H1 (cell line): Measurements from ENCODE around the gene SH3PXD2A. TPM values are rescaled to one million over a fixed set of nuclear protein-coding genes. Genes with fewer than 3 reads are reported as not detected.

Experiments used
- CTCF ChIA-PET: fragments of 300-600 bp; sonication (Branson Sonifier 250); formaldehyde crosslinking; loops from one replicate; lab custom pipeline; 2021; ENCODE audit not compliant: partially characterized antibody; lab: Charles Lee
- POLR2A ChIA-PET: fragments of 300-600 bp; sonication (Branson Sonifier 250); formaldehyde crosslinking; loops from one replicate; lab custom pipeline; 2021; ENCODE audit warnings: inconsistent platforms; ENCODE audit not compliant: partially characterized antibody; lab: Charles Lee
- DNase-seq, 2 experiments: peaks; one replicate each; pipeline versions ENCODE4 v3.0.0 to v3.0.0-alpha.2; 2010 to 2022; ENCODE audit warnings: low spot score in 2 of 2, low read depth in 1 of 2, mixed read lengths in 1 of 2
- FAIRE-seq: peaks from 2 replicates; lab custom pipeline; 2011; peaks lifted over from hg19 to GRCh38; lab: Jason Lieb, UNC
- H2AFZ ChIP-seq: 2 replicates; pipeline ENCODE4 v1.8.1; 2012; ENCODE audit warnings: low read length, inconsistent platforms
- H2AK5ac ChIP-seq: 2 replicates; pipeline ENCODE4 v1.6.1; 2013; ENCODE audit warnings: low read depth, low read length
- H2BK120ac ChIP-seq: replicated peaks from 2 replicates; pipeline ENCODE3; 2013; ENCODE audit warnings: low read depth, low read length, inconsistent platforms
- H2BK12ac ChIP-seq: 2 replicates; pipeline ENCODE4 v1.6.1; 2013; ENCODE audit warnings: low read depth, low read length
- H2BK15ac ChIP-seq: 2 replicates; pipeline ENCODE4 v1.6.1; 2013; ENCODE audit warnings: low read length
- H2BK20ac ChIP-seq: 2 replicates; pipeline ENCODE4 v1.6.1; 2013; ENCODE audit warnings: low read length
- H2BK5ac ChIP-seq: 2 replicates; pipeline ENCODE4 v1.6.1; 2013; ENCODE audit warnings: low read depth, low read length
- H3K14ac ChIP-seq: 2 replicates; pipeline ENCODE4 v1.6.1; 2013; ENCODE audit warnings: inconsistent platforms; ENCODE audit not compliant: insufficient read length
- H3K18ac ChIP-seq: 2 replicates; pipeline ENCODE4 v1.6.1; 2013; ENCODE audit warnings: low read length; ENCODE audit errors: extremely low read depth
- H3K23ac ChIP-seq: 2 replicates; pipeline ENCODE4 v1.6.1; 2013; ENCODE audit warnings: inconsistent platforms; ENCODE audit not compliant: insufficient read length
- H3K23me2 ChIP-seq: 2 replicates; pipeline ENCODE4 v1.6.1; 2013; ENCODE audit warnings: low read depth, low read length
- H3K27ac ChIP-seq: 2 replicates; pipeline ENCODE4 v1.6.1; 2011; ENCODE audit warnings: low read depth, low read length, inconsistent platforms
- H3K27me3 ChIP-seq, 4 experiments: replicated peaks in 1 of 4; 1 replicate in 1 of 4; 2 replicates in 3 of 4; pipeline versions ENCODE4 v1.6.1 to v1.8.1; 2011 to 2013; ENCODE audit warnings: low read length in 3 of 4, mild to moderate bottlenecking in 3 of 4, inconsistent platforms in 2 of 4, mixed read lengths in 2 of 4, moderate library complexity in 1 of 4; ENCODE audit not compliant: control insufficient read depth in 3 of 4, insufficient read depth in 3 of 4; ENCODE audit errors: extremely low read depth in 1 of 4
- H3K36me3 ChIP-seq, 4 experiments: 2 replicates each; pipeline versions ENCODE4 v1.6.1 to v1.8.1; 2011 to 2013; ENCODE audit warnings: mild to moderate bottlenecking in 4 of 4, low read length in 3 of 4, moderate library complexity in 2 of 4, control low read depth in 1 of 4, inconsistent platforms in 1 of 4; ENCODE audit not compliant: insufficient read depth in 4 of 4, control insufficient read depth in 2 of 4
- H3K4ac ChIP-seq: replicated peaks from 2 replicates; pipeline ENCODE3; 2013; ENCODE audit warnings: low read length, low read depth, mixed read lengths, inconsistent platforms; ENCODE audit not compliant: insufficient read length
- H3K4me1 ChIP-seq, 4 experiments: replicated peaks in 1 of 4; 1 replicate in 1 of 4; 2 replicates in 3 of 4; pipeline versions ENCODE4 v1.6.1 to v1.8.1; 2011 to 2013; ENCODE audit warnings: low read length in 3 of 4, inconsistent platforms in 2 of 4, mixed read lengths in 1 of 4; ENCODE audit not compliant: insufficient read depth in 4 of 4, control insufficient read depth in 3 of 4
- H3K4me2 ChIP-seq, 2 experiments: 2 replicates each; pipeline versions ENCODE4 v1.6.1 to v1.8.1; 2011 to 2013; ENCODE audit warnings: low read depth in 2 of 2, low read length in 2 of 2, control low read depth in 1 of 2, inconsistent platforms in 1 of 2, mild to moderate bottlenecking in 1 of 2; ENCODE audit not compliant: insufficient read depth in 1 of 2
- H3K4me3 ChIP-seq, 4 experiments: fragments of 200-600, 300-600 bp in 1 of 4; sonication (generic), shearing (Covaris generic), sonication (Bioruptor Twin) in 1 of 4; 2 replicates each; pipeline versions ENCODE4 v1.5.1 to v1.8.1; 2011 to 2016; ENCODE audit warnings: low read length in 4 of 4, low read depth in 3 of 4, control low read depth in 2 of 4, inconsistent platforms in 2 of 4, mild to moderate bottlenecking in 2 of 4, mixed read lengths in 1 of 4, moderate library complexity in 1 of 4; ENCODE audit not compliant: insufficient read depth in 2 of 4; ENCODE audit errors: extremely low read depth in 1 of 4
- H3K56ac ChIP-seq: replicated peaks from 2 replicates; pipeline ENCODE3; 2013; ENCODE audit warnings: low read depth, mild to moderate bottlenecking, mixed read lengths, low read length, inconsistent platforms; ENCODE audit not compliant: insufficient read length
- H3K79me1 ChIP-seq: 2 replicates; pipeline ENCODE4 v1.6.1; 2013; ENCODE audit warnings: low read depth, low read length, control low read depth
- H3K79me2 ChIP-seq, 2 experiments: 2 replicates each; pipeline versions ENCODE4 v1.6.1 to v1.8.1; 2012 to 2013; ENCODE audit warnings: low read length in 2 of 2, mild to moderate bottlenecking in 2 of 2, inconsistent platforms in 1 of 2; ENCODE audit not compliant: insufficient read depth in 2 of 2, control insufficient read depth in 1 of 2
- H3K9ac ChIP-seq, 4 experiments: replicated peaks in 1 of 4; 1 replicate in 1 of 4; 2 replicates in 3 of 4; pipeline versions ENCODE4 v1.6.1 to v1.8.1; 2011 to 2013; ENCODE audit warnings: low read depth in 3 of 4, low read length in 3 of 4, control low read depth in 2 of 4, mild to moderate bottlenecking in 2 of 4, moderate library complexity in 2 of 4, inconsistent platforms in 1 of 4; ENCODE audit errors: extremely low read depth in 1 of 4
- H3K9me3 ChIP-seq, 2 experiments: 2 replicates each; pipeline versions ENCODE4 v1.6.1 to v1.8.1; 2012 to 2013; ENCODE audit warnings: mild to moderate bottlenecking in 2 of 2, moderate library complexity in 2 of 2, control low read depth in 1 of 2, inconsistent platforms in 1 of 2, low read depth in 1 of 2, low read length in 1 of 2, mixed read lengths in 1 of 2; ENCODE audit not compliant: insufficient read depth in 2 of 2
- H4K20me1 ChIP-seq, 2 experiments: replicated peaks in 1 of 2; 2 replicates each; pipeline versions ENCODE3 to v1.8.1; 2011 to 2013; ENCODE audit warnings: inconsistent platforms in 2 of 2, low read length in 2 of 2, mild to moderate bottlenecking in 1 of 2; ENCODE audit not compliant: insufficient read depth in 2 of 2, control insufficient read depth in 1 of 2
- H4K5ac ChIP-seq: 2 replicates; pipeline ENCODE4 v1.6.1; 2013; ENCODE audit warnings: low read length, low read depth, mixed read lengths, inconsistent platforms; ENCODE audit not compliant: insufficient read length
- H4K8ac ChIP-seq: 2 replicates; pipeline ENCODE4 v1.8.0; 2013; ENCODE audit warnings: mild to moderate bottlenecking, moderate library complexity, low read length, inconsistent platforms; ENCODE audit not compliant: insufficient read depth; ENCODE audit errors: extremely low read depth
- H4K91ac ChIP-seq: replicated peaks from 2 replicates; pipeline ENCODE3; 2013; ENCODE audit warnings: low read length, mixed read lengths, inconsistent platforms; ENCODE audit not compliant: insufficient read length
- CBX5 ChIP-seq: fragments of 300-800, 300-1000 bp; sonication (generic); IDR thresholded peaks from 2 replicates; pipeline ENCODE4 v1.7.1; 2016; ENCODE audit warnings: antibody characterized with exemption, low read length, low read depth
- E2F6 ChIP-seq: IDR thresholded peaks from 2 replicates; pipeline ENCODE4 v1.6.1; 2012; ENCODE audit warnings: inconsistent platforms
- GTF2F1 ChIP-seq: IDR thresholded peaks from 2 replicates; pipeline ENCODE4 v1.6.1; 2012; ENCODE audit warnings: low read depth, low read length, improper control_type of control experiment, borderline replicate concordance
- JUND ChIP-seq: IDR thresholded peaks from 2 replicates; pipeline ENCODE4 v1.6.1; 2011; ENCODE audit warnings: mild to moderate bottlenecking, improper control_type of control experiment, low read length
- KDM4A ChIP-seq: IDR thresholded peaks from one replicate; pipeline ENCODE4 v1.7.1; 2012; ENCODE audit warnings: low read depth, mild to moderate bottlenecking, moderate library complexity, low read length, inconsistent platforms; ENCODE audit not compliant: severe bottlenecking
- SP2 ChIP-seq: IDR thresholded peaks from 2 replicates; pipeline ENCODE4 v1.6.1; 2012; ENCODE audit warnings: mild to moderate bottlenecking, low read length, inconsistent platforms
- TAF7 ChIP-seq: optimal IDR thresholded peaks from 2 replicates; pipeline ENCODE3; 2011; ENCODE audit warnings: low read depth, mild to moderate bottlenecking, inconsistent platforms, low read length, moderate library complexity, borderline replicate concordance
- TCF12 ChIP-seq: IDR thresholded peaks from 2 replicates; pipeline ENCODE4 v1.6.1; 2011; ENCODE audit warnings: low read depth, mild to moderate bottlenecking, low read length
- WGBS, 2 experiments: shearing (Covaris generic) in 1 of 2; methylation state at CpG; one replicate each; pipeline versions ENCODE4 v1.1.6 to v1.1.7; 2013 to 2015; ENCODE audit warnings: low lambda C conversion rate in 2 of 2, mixed read lengths in 2 of 2, inconsistent platforms in 1 of 2, low coverage in 1 of 2, missing lambda C conversion rate in 1 of 2; ENCODE audit not compliant: insufficient replicate concordance in 2 of 2, insufficient coverage in 1 of 2, insufficient read length in 1 of 2; ENCODE audit errors: extremely low coverage in 1 of 2, missing lambda C conversion rate in 1 of 2; 5-methylcytosine and 5-hydroxymethylcytosine counted together
- polyA plus RNA-seq, 7 experiments: library from polyadenylated mRNA; depleted of rRNA in 3 of 7; stranded (reverse) in 5 of 7; unstranded in 2 of 7; fragments of >200 nt in 5 of 7; fragments of 200-250 nt in 2 of 7; gene quantifications; 1 replicate in 5 of 7; 2 replicates in 1 of 7; 4 replicates in 1 of 7; pipeline versions ENCODE4 v1.2.1 to v1.2.3, GENCODE V29; 2011 to 2013; ENCODE audit warnings: missing spikeins in 2 of 7, mixed read lengths in 2 of 7
- total RNA-seq: library from RNA; stranded (reverse); fragmentation: NEBNext Ultra II Directional; extraction: Animal tissue kit (Norgen Biotek cat#: 25700); gene quantifications from 2 replicates; pipeline ENCODE4 v1.2.1, GENCODE V29; 2021

Gene SH3PXD2A
- total and polyA plus RNA-seq, 2 of the 8 experiments (the other 6 are each of a cell fraction or from before 2014, with no cell fraction given), result 5.4 to 16.3 TPM

GRCh38 chr10:103764296-103765088 is 90.9 kb downstream of the SH3PXD2A start:
- H3K9ac ChIP-seq, result no peak overlapping the region
- POLR2A ChIA-PET, result interaction anchor here (0.7 to 1.5 kb wide), 2 partner anchors 8 to 42 kb away, joined by 3 read pairs; no protein-coding TSS in a partner anchor

More at GRCh38 chr10:103764296-103765088, 90.9 kb downstream of the SH3PXD2A start:
- H4K91ac ChIP-seq, result no peak overlapping the region
- no peak overlapping the region for H2BK20ac ChIP-seq
- H3K56ac ChIP-seq, result no peak overlapping the region
- H3K23ac ChIP-seq, result no peak overlapping the region
- H3K79me1 ChIP-seq, result no peaks in the 10 kb centered on the region
- H4K5ac ChIP-seq, result no peak overlapping the region
- no peak overlapping the region for H3K14ac ChIP-seq
- no peak overlapping the region for H4K8ac ChIP-seq
- CTCF ChIA-PET, result interaction anchor here (0.9 to 11.3 kb wide), 14 partner anchors 8 to 279 kb away, joined by 3 to 237 read pairs (median 6); partner anchors contain the start of gene SH3PXD2A
- no peak overlapping the region for H2BK120ac ChIP-seq
- no peak overlapping the region for H2BK5ac ChIP-seq
- no peak overlapping the region for H2BK15ac ChIP-seq
- H3K36me3 ChIP-seq, result no peaks in the 10 kb centered on the region
- DNase-seq, result no peak
- no peak for TF ChIP-seq SP2
- no peak for TF ChIP-seq TCF12
- TF ChIP-seq GTF2F1, result no peak
- TF ChIP-seq CBX5, result no peak
- TF ChIP-seq JUND, result no peak
- no peak for TF ChIP-seq E2F6
- TF ChIP-seq KDM4A, result no peak
- no peak for TF ChIP-seq TAF7
- H3K9me3 ChIP-seq, result no peaks in the 10 kb centered on the region
- H2AFZ ChIP-seq, result no peak overlapping the region
- H2AK5ac ChIP-seq, result no peak overlapping the region
- no peak overlapping the region for H2BK12ac ChIP-seq
- H3K4me2 ChIP-seq, result no peak overlapping the region
- H3K4ac ChIP-seq, result no peak overlapping the region
- no peaks in the 10 kb centered on the region for H4K20me1 ChIP-seq
- H3K4me1 ChIP-seq, result peaks cover 7 to 14% (median 10%) of the 10 kb centered on the region in 4 experiments
- no peak overlapping the region for H3K18ac ChIP-seq
- FAIRE-seq, result no peak
- no peak overlapping the region for H3K4me3 ChIP-seq
- no peaks in the 10 kb centered on the region for H3K79me2 ChIP-seq
- H3K27me3 ChIP-seq, result no peaks in the 10 kb centered on the region
- H3K23me2 ChIP-seq, result no peaks in the 10 kb centered on the region; the same call in 1 of the 2 replicates
- H3K27ac ChIP-seq, result no peak overlapping the region
- WGBS, 2 experiments, result 87% methylated on average over 7 of the region's 7 CpGs; no CpG with 5 or more reads in 1 of the 2 experiments
